K562 (cell line): Measurements from ENCODE around the gene HES5. TPM values are rescaled to one million over a fixed set of nuclear protein-coding genes. Genes with fewer than 3 reads are reported as not detected.

ENCODE experiments used
- ATAC-seq: fragments of 200-7000 bp; cut with Tn5 transposase; 3 replicates; pipeline ENCODE4 v1.9.1; 2020; ENCODE audit warnings: moderate library complexity
- BruUV-seq: library from RNA; stranded (reverse); fragments of 400-500 nt; replicated peaks from 2 replicates; lab custom pipeline; 2021; lab: Mats Ljungman, UMichigan
- CTCF ChIA-PET: fragments of 300-600 bp; formaldehyde crosslinking; extraction: SDS; loops from one replicate; lab custom pipeline; 2021; ENCODE audit warnings: low intra/inter-chr PET ratio; lab: Yijun Ruan, JAX
- POLR2A ChIA-PET: fragments of 300-600, 350-650 bp; sonication (Branson Sonifier 250); formaldehyde crosslinking; extraction: SDS; loops from one replicate; lab custom pipeline; 2021; ENCODE audit warnings: antibody characterized with exemption, inconsistent platforms; lab: Yijun Ruan, JAX
- DNase-seq, 4 experiments: peaks; one replicate each; pipeline versions ENCODE4 v3.0.0 to v3.0.0-alpha.2; 2011 to 2018; ENCODE audit warnings: low spot score in 3 of 4, mixed read lengths in 3 of 4; ENCODE audit errors: extremely low read depth in 1 of 4
- FAIRE-seq: peaks from 2 replicates; lab custom pipeline; 2011; peaks lifted over from hg19 to GRCh38; lab: Jason Lieb, UNC
- H2AFZ ChIP-seq: 2 replicates; pipeline ENCODE4 v1.6.0; 2011; ENCODE audit warnings: low read depth, low read length, control low read depth, inconsistent platforms
- H3K27ac ChIP-seq: fragments of 200-600 bp; 3 replicates; pipeline ENCODE4 v1.8.0; 2011; ENCODE audit warnings: low read depth, mild to moderate bottlenecking, control low read depth, inconsistent platforms, low read length, moderate library complexity, mixed read lengths; ENCODE audit errors: extremely low read depth
- H3K27me3 ChIP-seq, 2 experiments: fragments of 300-600 bp in 1 of 2; 2 replicates in 1 of 2; 3 replicates in 1 of 2; pipeline versions ENCODE4 v1.6.0 to v1.8.0; 2011; ENCODE audit warnings: inconsistent platforms in 2 of 2, low read length in 2 of 2, mild to moderate bottlenecking in 1 of 2, mixed read lengths in 1 of 2, moderate library complexity in 1 of 2; ENCODE audit not compliant: control insufficient read depth in 2 of 2, insufficient read depth in 2 of 2
- H3K36me3 ChIP-seq: fragments of 300-600 bp; 3 replicates; pipeline ENCODE4 v1.8.0; 2011; ENCODE audit warnings: mild to moderate bottlenecking, low read length, inconsistent platforms; ENCODE audit not compliant: control insufficient read depth, insufficient read depth
- H3K4me1 ChIP-seq, 2 experiments: fragments of 200-600 bp in 1 of 2; replicated peaks in 1 of 2; 2 replicates in 1 of 2; 3 replicates in 1 of 2; pipeline versions ENCODE4 v1.5.1 to v1.8.0; 2011; ENCODE audit warnings: inconsistent platforms in 2 of 2, low read length in 2 of 2, mild to moderate bottlenecking in 1 of 2, mixed read lengths in 1 of 2, moderate library complexity in 1 of 2; ENCODE audit not compliant: control insufficient read depth in 2 of 2, insufficient read depth in 2 of 2
- H3K4me2 ChIP-seq: 2 replicates; pipeline ENCODE4 v1.6.1; 2011; ENCODE audit warnings: low read length, control low read depth, inconsistent platforms, mixed read lengths; ENCODE audit not compliant: insufficient read depth
- H3K4me3 ChIP-seq: fragments of 200-600 bp; sonication (generic), shearing (Covaris generic); 2 replicates; pipeline ENCODE4 v1.5.1; 2016; ENCODE audit warnings: control low read depth, inconsistent platforms
- H3K79me2 ChIP-seq: fragments of 200-600 bp; 3 replicates; pipeline ENCODE4 v1.8.0; 2011; ENCODE audit warnings: low read length, inconsistent platforms; ENCODE audit not compliant: control insufficient read depth, insufficient read depth
- H3K9ac ChIP-seq, 2 experiments: 2 replicates each; pipeline versions ENCODE4 v1.6.0 to v1.6.1; 2011; ENCODE audit warnings: low read depth in 2 of 2, low read length in 2 of 2, control low read depth in 1 of 2, inconsistent platforms in 1 of 2, mild to moderate bottlenecking in 1 of 2, mixed read lengths in 1 of 2; ENCODE audit not compliant: insufficient read depth in 1 of 2
- H3K9me1 ChIP-seq: one replicate; pipeline ENCODE4 v1.6.0; 2011; ENCODE audit warnings: inconsistent platforms, mild to moderate bottlenecking, low read length, moderate library complexity; ENCODE audit not compliant: control insufficient read depth, insufficient read depth
- H3K9me3 ChIP-seq: replicated peaks from 2 replicates; pipeline ENCODE4 v1.5.1; 2011; ENCODE audit warnings: low read depth, low read length, inconsistent platforms; ENCODE audit not compliant: control insufficient read depth, insufficient read depth
- H4K20me1 ChIP-seq: replicated peaks from 2 replicates; pipeline ENCODE4 v1.6.1; 2011; ENCODE audit warnings: low read length, inconsistent platforms, mixed read lengths; ENCODE audit not compliant: control insufficient read depth, insufficient read depth
- KDM5B ChIP-seq: fragments of 200-600 bp; sonication (generic); IDR thresholded peaks from 2 replicates; pipeline ENCODE4 v1.6.1; 2012; ENCODE audit warnings: low read depth, mild to moderate bottlenecking, moderate library complexity, low read length, control low read depth, inconsistent platforms; ENCODE audit not compliant: insufficient replicate concordance
- PBX2 ChIP-seq, 2 experiments: IDR thresholded peaks in 1 of 2; conservative IDR thresholded peaks in 1 of 2; 2 replicates each; pipeline ENCODE4 v1.6.1; 2016; ENCODE audit warnings: low read depth in 2 of 2, mild to moderate bottlenecking in 1 of 2, missing compliant biosample characterization in 1 of 2, missing genetic modification characterization in 1 of 2, moderate library complexity in 1 of 2
- PCBP1 ChIP-seq: fragments of 200-400 bp; formaldehyde crosslinking; IDR thresholded peaks from 2 replicates; pipeline ENCODE4 v1.6.1; 2018; ENCODE audit warnings: mild to moderate bottlenecking, low read depth, low read length; ENCODE audit not compliant: poor library complexity, severe bottlenecking
- SMARCB1 ChIP-seq: IDR thresholded peaks from 2 replicates; pipeline ENCODE4 v1.6.1; 2011; ENCODE audit warnings: improper control_type of control experiment, low read depth; ENCODE audit not compliant: insufficient read length
- TCFL5 ChIP-seq: fragments of 250-450 bp; sonication (Bioruptor Pico); conservative IDR thresholded peaks from 2 replicates; pipeline ENCODE4 v1.6.1; 2021; ENCODE audit warnings: mild to moderate bottlenecking, moderate library complexity, matching md5 sums
- ZNF184 ChIP-seq: sonication (generic); formaldehyde crosslinking; IDR thresholded peaks from 2 replicates; pipeline ENCODE4 v1.5.0; 2020; ENCODE audit warnings: missing genetic modification reagents
- ZNF354B ChIP-seq: fragments of 250-450 bp; sonication (Bioruptor Pico); IDR thresholded peaks from 2 replicates; pipeline ENCODE4 v1.4.0; 2020
- ZNF407 ChIP-seq: fragments of 450-650 bp; IDR thresholded peaks from 2 replicates; pipeline ENCODE4 v1.6.1; 2016; ENCODE audit warnings: low read depth
- WGBS: fragments of 100-300 bp; shearing (Covaris generic); methylation state at CpG from one replicate; pipeline ENCODE4 v1.1.6; 2016; ENCODE audit warnings: low coverage, mixed read lengths; ENCODE audit not compliant: insufficient coverage; ENCODE audit errors: missing lambda C conversion rate; 5-methylcytosine and 5-hydroxymethylcytosine counted together
- in situ Hi-C: fragments of 300-500 bp; cut with MboI; formaldehyde crosslinking; loops from 4 replicates; pipeline ENCODE4 v1.15.0; 2018; ENCODE audit warnings: inconsistent platforms, mixed read lengths
- intact Hi-C: fragments of 100-400 bp; cut with micrococcal nuclease; formaldehyde crosslinking; loops from 2 replicates; pipeline ENCODE4 v1.14.2; 2022
- polyA plus RNA-seq, 8 experiments: library from polyadenylated mRNA; depleted of rRNA in 4 of 8; stranded (reverse) in 5 of 8; unstranded in 3 of 8; fragments of >200 nt; fragmentation: Nextera tagmentation in 2 of 8; fragmentation: Illumina TruSeq in 1 of 8; extraction: Ambion mirVana in 2 of 8; extraction: Trizol in 1 of 8; gene quantifications; 2 replicates each; pipeline versions ENCODE4 v1.2.1 to v1.2.3, GENCODE V29; 2011 to 2014; ENCODE audit warnings: inconsistent platforms in 1 of 8, missing spikeins in 1 of 8
- total RNA-seq, 7 experiments: library from RNA; depleted of rRNA in 6 of 7; stranded (reverse); fragments of >200 nt in 6 of 7; fragmentation: Illumina TruSeq in 2 of 7; extraction: Trizol in 2 of 7; gene quantifications; 2 replicates each; pipeline versions ENCODE4 v1.2.1 to v1.2.3, GENCODE V29; 2011 to 2021; ENCODE audit warnings: low replicate concordance in 1 of 7
- TF ChIP-seq, protein P1 (sequence below): fragments of 450-650 bp; formaldehyde crosslinking; IDR thresholded peaks from 2 replicates; pipeline ENCODE4 v1.4.0; 2020; ENCODE audit warnings: mild to moderate bottlenecking, mixed read lengths

Gene HES5
- total and polyA plus RNA-seq, 9 of the 15 experiments (the other 6 are each of a cell fraction or from before 2014, with no cell fraction given): not detected

DNA sequence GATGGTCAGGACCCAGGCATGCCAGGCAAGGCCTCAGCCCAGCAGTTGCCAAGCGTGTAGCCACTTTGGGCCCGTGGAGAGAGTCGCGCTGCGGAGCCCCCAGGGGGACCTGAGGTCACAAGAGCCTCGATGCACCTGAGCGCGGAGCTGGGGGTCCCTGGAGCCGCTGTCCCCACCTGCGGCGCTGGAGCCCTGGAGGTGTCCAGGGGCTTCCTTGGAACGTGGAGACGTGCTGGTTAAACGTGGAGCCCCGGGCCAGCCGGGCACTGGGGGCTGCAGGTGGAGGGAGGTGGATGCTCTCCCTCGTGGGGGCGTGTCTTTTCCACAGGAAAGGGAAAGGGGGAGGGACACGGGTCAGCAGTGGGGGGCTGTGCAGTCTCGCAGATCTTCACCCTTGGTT is 50.9 kb downstream of the HES5 start:
- TF ChIP-seq, protein P1, sequence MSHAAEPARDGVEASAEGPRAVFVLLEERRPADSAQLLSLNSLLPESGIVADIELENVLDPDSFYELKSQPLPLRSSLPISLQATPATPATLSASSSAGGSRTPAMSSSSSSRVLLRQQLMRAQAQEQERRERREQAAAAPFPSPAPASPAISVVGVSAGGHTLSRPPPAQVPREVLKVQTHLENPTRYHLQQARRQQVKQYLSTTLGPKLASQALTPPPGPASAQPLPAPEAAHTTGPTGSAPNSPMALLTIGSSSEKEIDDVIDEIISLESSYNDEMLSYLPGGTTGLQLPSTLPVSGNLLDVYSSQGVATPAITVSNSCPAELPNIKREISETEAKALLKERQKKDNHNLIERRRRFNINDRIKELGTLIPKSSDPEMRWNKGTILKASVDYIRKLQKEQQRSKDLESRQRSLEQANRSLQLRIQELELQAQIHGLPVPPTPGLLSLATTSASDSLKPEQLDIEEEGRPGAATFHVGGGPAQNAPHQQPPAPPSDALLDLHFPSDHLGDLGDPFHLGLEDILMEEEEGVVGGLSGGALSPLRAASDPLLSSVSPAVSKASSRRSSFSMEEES (CRISPR knock-in tag): no peak
- no peak for TF ChIP-seq ZNF184 (CRISPR knock-in tag)
- no peak for TF ChIP-seq KDM5B
- TF ChIP-seq SMARCB1: no peak
- TF ChIP-seq ZNF407: no peak
- no peak for TF ChIP-seq PCBP1
- no peak for TF ChIP-seq TCFL5 (CRISPR knock-in tag)
- no peak for TF ChIP-seq ZNF354B (CRISPR knock-in tag)
- TF ChIP-seq PBX2 (CRISPR knock-in tag; IDR thresholded peaks at IDR 0.05; ENCODE audit: low read depth): no peak
- no peak for TF ChIP-seq PBX2 (tag; conservative IDR thresholded peaks at IDR 0.05; ENCODE audit: low read depth)
- Histone ChIP-seq H3K27ac (no peak overlapping the region), H3K4me2 (no peak overlapping the region), H3K9ac (no peak overlapping the region; a peak in 1 of 4 replicates), H3K4me3 (no peak overlapping the region), H3K9me1 (peaks cover 3% of the 10 kb centered on the region), H3K9me3 (no peaks in the 10 kb centered on the region), H3K4me1 (peaks cover 0 to 95% of the 10 kb centered on the region in 2 experiments; a peak in 3 of 5 replicates), H3K79me2 (no peaks in the 10 kb centered on the region), H3K27me3 (peaks cover 3 to 57% of the 10 kb centered on the region in 2 experiments; a peak in 3 of 5 replicates), H2AFZ (no peak overlapping the region), H3K36me3 (no peaks in the 10 kb centered on the region), H4K20me1 (peaks cover 25% of the 10 kb centered on the region)
- no TSS peak for BruUV-seq
- in situ Hi-C loops (no loop called here), intact Hi-C loops (no loop called here)
- 0% methylated on average over 12 of the region's 20 CpGs for WGBS
- no peak for FAIRE-seq
- no peak for DNase-seq
- CTCF ChIA-PET: interaction anchor here (0.6 kb wide), 1 partner anchor 837 kb away, joined by 3 read pairs; no protein-coding TSS in a partner anchor
- ATAC-seq: no peak
- POLR2A ChIA-PET: interaction anchor here (1.2 kb wide), 1 partner anchor 9 kb away, joined by 3 read pairs; no protein-coding TSS in a partner anchor
